ENCODE measurements around the gene SPSB4. TPM values are rescaled to one million over a fixed set of nuclear protein-coding genes. Genes with fewer than 3 reads are reported as not detected.
A peak's percentile ranks its signal among the peaks of the same experiment; 100 is the strongest.

SPSB4 gene
- total RNA-seq, 1 donor: 0.27 TPM

GRCh38 chr3:141150081-141150830 lies 99.1 kb downstream of the SPSB4 start:
- no peak for DNase-seq (ENCODE audit: low read depth in 2 of 3, low spot score in 2 of 3)

GRCh38 chr3:141150931-141151330 lies 99.8 kb downstream of the SPSB4 start:
- DNase-seq (ENCODE audit: low read depth in 2 of 3, low spot score in 2 of 3): no peak

- DNase-seq (ENCODE audit: low read depth in 2 of 3, low spot score in 2 of 3): no peak
These were observed 100.3 kb downstream of the SPSB4 start for GRCh38 chr3:141151439-141151838.

GRCh38 chr3:141152130-141152529 lies 101.0 kb downstream of the SPSB4 start:
- no peak for DNase-seq (ENCODE audit: low read depth in 2 of 3, low spot score in 2 of 3)

GRCh38 chr3:141152801-141153678 lies 101.9 kb downstream of the SPSB4 start:
- DNase-seq (ENCODE audit: low read depth in 2 of 3, low spot score in 2 of 3): no peak

- no peak for DNase-seq (ENCODE audit: low read depth in 2 of 3, low spot score in 2 of 3)
These were observed 102.5 kb downstream of the SPSB4 start for GRCh38 chr3:141153679-141153966.

GRCh38 chr3:141164852-141165251 lies 113.7 kb downstream of the SPSB4 start:
- DNase-seq (ENCODE audit: low read depth in 2 of 3, low spot score in 2 of 3): no peak

GRCh38 chr3:141167681-141168080 lies 116.5 kb downstream of the SPSB4 start:
- no peak for DNase-seq (ENCODE audit: low read depth in 2 of 3, low spot score in 2 of 3)

GRCh38 chr3:141170678-141171295 lies 119.6 kb downstream of the SPSB4 start:
- DNase-seq (ENCODE audit: low read depth in 2 of 3, low spot score in 2 of 3): no peak

- no peak for DNase-seq (ENCODE audit: low read depth in 2 of 3, low spot score in 2 of 3)
These were observed 123.5 kb downstream of the SPSB4 start for GRCh38 chr3:141174674-141175073.

- no peak for DNase-seq (ENCODE audit: low read depth in 2 of 3, low spot score in 2 of 3)
These were observed 125.6 kb downstream of the SPSB4 start for GRCh38 chr3:141176775-141177174.

- no peak for DNase-seq (ENCODE audit: low read depth in 2 of 3, low spot score in 2 of 3)
These were observed 126.9 kb downstream of the SPSB4 start for GRCh38 chr3:141178026-141178425.

- no peak for DNase-seq (ENCODE audit: low read depth in 2 of 3, low spot score in 2 of 3)
These were observed 127.4 kb downstream of the SPSB4 start for GRCh38 chr3:141178551-141178950.

GRCh38 chr3:141179983-141180382 lies 128.8 kb downstream of the SPSB4 start:
- DNase-seq (ENCODE audit: low read depth in 2 of 3, low spot score in 2 of 3): no peak

- no peak for DNase-seq (ENCODE audit: low read depth in 2 of 3, low spot score in 2 of 3)
These were observed 130.0 kb downstream of the SPSB4 start for GRCh38 chr3:141181196-141181595.

- DNase-seq (ENCODE audit: low read depth in 2 of 3, low spot score in 2 of 3): no peak
These were observed 130.7 kb downstream of the SPSB4 start for GRCh38 chr3:141181819-141182218.

- DNase-seq (ENCODE audit: low read depth in 2 of 3, low spot score in 2 of 3): no peak
These were observed 132.5 kb downstream of the SPSB4 start for GRCh38 chr3:141183606-141184005.

GRCh38 chr3:141184430-141184829 lies 133.3 kb downstream of the SPSB4 start:
- DNase-seq (ENCODE audit: low read depth in 2 of 3, low spot score in 2 of 3): no peak

- no peak for DNase-seq (ENCODE audit: low read depth in 2 of 3, low spot score in 2 of 3)
These were observed 140.1 kb downstream of the SPSB4 start for GRCh38 chr3:141191097-141191749.

GRCh38 chr3:141192345-141192744 lies 141.2 kb downstream of the SPSB4 start:
- DNase-seq (ENCODE audit: low read depth in 2 of 3, low spot score in 2 of 3): peak; percentile 90 to 97 (median 93)

Data from hematopoietic multipotent progenitor cell (in vitro differentiated cells).